Renal cortex interstitium (tissue), 3 donors: ENCODE results near the gene NEURL1. TPM values are rescaled to one million over a fixed set of nuclear protein-coding genes. Genes with fewer than 3 reads are reported as not detected.

Source experiments
- polyA plus RNA-seq, 3 donors: library from polyadenylated mRNA; unstranded; fragments of 120-200 nt; gene quantifications; one replicate each; pipeline ENCODE4 v1.2.1, GENCODE V29; 2013; ENCODE audit not compliant: insufficient read length in 3 of 3

Gene NEURL1
- polyA plus RNA-seq, 3 donors: 0.90 to 2.4 (median 1.8) TPM

Other genes starting within 250 kb of the NEURL1 start
- gene RPEL1, start 247.8 kb upstream of the NEURL1 start, polyA plus RNA-seq: under 1 TPM; 0.14 to 0.19 (median 0.17) TPM
- 1 to 10 TPM in 1 of 3 donors, under 1 TPM in 2; 0.54 to 1.1 (median 0.64) TPM for gene INA, start 216.6 kb upstream of the NEURL1 start, polyA plus RNA-seq
- gene PCGF6, start 142.6 kb upstream of the NEURL1 start, polyA plus RNA-seq: 10 to 100 TPM; 12.9 to 15.7 (median 13.9) TPM
- gene TAF5, start 125.7 kb upstream of the NEURL1 start, polyA plus RNA-seq: 1 to 10 TPM; 7.4 to 8.9 (median 8.2) TPM
- 100 to 1,000 TPM; 192 to 270 (median 233) TPM for gene ATP5MK, start 97.2 kb upstream of the NEURL1 start, polyA plus RNA-seq
- gene PDCD11, start 97.1 kb upstream of the NEURL1 start, polyA plus RNA-seq: 10 to 100 TPM; 35.7 to 38.6 (median 36.7) TPM
- gene CALHM2, start 41.3 kb upstream of the NEURL1 start, polyA plus RNA-seq: 10 to 100 TPM; 13.2 to 14.4 (median 14.4) TPM
- gene CALHM1, start 34.8 kb upstream of the NEURL1 start, polyA plus RNA-seq: under 1 TPM; 0.06 to 0.08 (median 0.08) TPM
- gene CALHM3, start 14.5 kb upstream of the NEURL1 start, polyA plus RNA-seq: not detected